Stomach (tissue), 4 donors: ENCODE data around the gene IRF6.

ENCODE experiments used
- CTCF ChIP-seq, 7 experiments: fragments of 450-650 bp in 4 of 7; fragments of 200-600 bp in 3 of 7; sonication (generic) in 3 of 7; IDR thresholded peaks; one replicate each; pipeline ENCODE4 v1.5.1; 2016 to 2019; ENCODE audit warnings: antibody characterized with exemption in 7 of 7, control low read depth in 2 of 7, mild to moderate bottlenecking in 1 of 7
- EP300 ChIP-seq: sonication (generic); formaldehyde crosslinking; IDR thresholded peaks from one replicate; pipeline ENCODE4 v1.6.1; 2017; ENCODE audit warnings: antibody characterized with exemption
- POLR2A ChIP-seq, 4 donors: fragments of 450-650 bp; IDR thresholded peaks; one replicate each; pipeline ENCODE4 v1.6.1; 2016; ENCODE audit warnings: antibody characterized with exemption in 4 of 4, control low read depth in 2 of 4, mild to moderate bottlenecking in 1 of 4, moderate library complexity in 1 of 4
- POLR2AphosphoS5 ChIP-seq, 3 donors: sonication (generic); formaldehyde crosslinking; IDR thresholded peaks; one replicate each; pipeline ENCODE4 v1.6.1; 2016; ENCODE audit warnings: antibody characterized with exemption in 3 of 3

- TF ChIP-seq CTCF (IDR thresholded peaks at IDR 0.05) (no peak), POLR2A (IDR thresholded peaks at IDR 0.05) (no peak), EP300 (no peak), POLR2AphosphoS5 (IDR thresholded peaks at IDR 0.05) (no peak)
Observed at GRCh38 chr1:209741193-209741592, 64.7 kb downstream of the IRF6 start.
